Sigmoid colon (tissue), 4 donors: ENCODE data around the gene PGS1.

Experiments used
- CTCF ChIP-seq, 4 experiments: fragments of 450-650 bp in 3 of 4; fragments of 200-600 bp in 1 of 4; IDR thresholded peaks; one replicate each; pipeline ENCODE4 v1.5.1; 2016 to 2019; ENCODE audit warnings: antibody characterized with exemption in 4 of 4, mild to moderate bottlenecking in 3 of 4, moderate library complexity in 2 of 4
- EP300 ChIP-seq, 4 donors: sonication (generic); formaldehyde crosslinking; IDR thresholded peaks; one replicate each; pipeline ENCODE4 v1.6.1; 2017; ENCODE audit warnings: antibody characterized with exemption in 4 of 4
- POLR2A ChIP-seq, 2 donors: fragments of 450-650 bp; IDR thresholded peaks; one replicate each; pipeline ENCODE4 v1.6.1; 2016; ENCODE audit warnings: antibody characterized with exemption in 2 of 2, mild to moderate bottlenecking in 2 of 2, moderate library complexity in 2 of 2
- POLR2AphosphoS5 ChIP-seq, 4 donors: sonication (generic); formaldehyde crosslinking; IDR thresholded peaks; one replicate each; pipeline ENCODE4 v1.6.1; 2017; ENCODE audit warnings: antibody characterized with exemption in 4 of 4

DNA sequence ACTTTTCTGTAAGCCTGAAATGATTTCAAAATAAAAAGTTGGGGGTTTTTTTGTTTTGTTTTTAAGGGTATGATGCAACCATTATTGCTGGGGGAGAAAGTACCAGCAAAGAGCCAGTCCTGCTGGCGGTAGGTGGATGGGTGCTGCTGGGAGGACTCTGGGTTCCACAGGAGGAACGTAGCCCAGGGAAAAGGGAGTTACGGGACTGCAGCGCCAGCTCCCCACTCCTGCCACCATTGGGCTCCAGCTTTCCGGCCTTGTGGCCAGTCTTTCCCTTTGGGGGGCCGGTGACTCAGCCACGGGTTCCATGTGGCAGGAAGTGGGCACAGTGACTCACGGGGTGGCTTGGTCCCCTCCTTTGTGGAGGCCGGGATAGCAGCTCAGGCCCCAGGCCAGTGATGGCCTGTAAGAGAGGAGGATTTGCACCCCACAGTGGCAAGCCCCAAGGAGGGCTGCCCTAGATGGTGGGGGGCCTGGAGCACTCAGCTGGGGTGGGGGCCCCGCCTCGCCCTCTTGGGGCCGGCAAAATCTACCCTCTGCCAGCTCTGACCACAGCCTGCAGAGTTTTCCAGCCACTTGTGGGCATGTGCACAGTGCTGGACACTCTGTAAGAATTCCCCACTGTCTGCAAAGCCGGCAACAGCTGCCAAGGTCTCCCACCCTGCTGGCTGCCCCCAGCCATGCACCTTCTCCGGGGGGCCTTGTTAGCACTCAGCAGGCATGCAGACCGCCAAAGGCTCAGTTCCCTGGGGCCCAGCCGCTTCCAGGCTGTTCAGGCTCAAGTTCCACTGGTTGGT lies 49.0 kb upstream of the PGS1 start:
- TF ChIP-seq CTCF (IDR thresholded peaks at IDR 0.05) (no peak), POLR2A (IDR thresholded peaks at IDR 0.05) (no peak), POLR2AphosphoS5 (IDR thresholded peaks at IDR 0.05) (no peak), EP300 (IDR thresholded peaks at IDR 0.05) (no peak)
